Gastroesophageal sphincter (tissue), 4 donors: ENCODE data around the gene ZNF212. TPM values are rescaled to one million over a fixed set of nuclear protein-coding genes. Genes with fewer than 3 reads are reported as not detected.

Experiments
- ATAC-seq: fragments of 150-250 bp; one replicate; pipeline ENCODE4 v1.9.1; 2016; ENCODE audit warnings: mild to moderate bottlenecking, moderate library complexity
- H3K27ac ChIP-seq, 4 donors: fragments of 200-600 bp; sonication (generic) in 3 of 4; 1 replicate in 3 of 4; 2 replicates in 1 of 4; pipeline ENCODE4 v1.5.1; 2016 to 2019
- H3K27me3 ChIP-seq: fragments of 200-600 bp; sonication (generic); one replicate; pipeline ENCODE4 v1.5.1; 2019
- H3K36me3 ChIP-seq, 2 donors: fragments of 200-600 bp; sonication (generic); one replicate each; pipeline ENCODE4 v1.5.1; 2019; ENCODE audit warnings: control low read depth in 1 of 2
- H3K4me1 ChIP-seq, 3 donors: fragments of 200-600 bp; sonication (generic); 1 replicate in 2 of 3; 2 replicates in 1 of 3; pipeline ENCODE4 v1.5.1; 2016 to 2019; ENCODE audit warnings: control low read depth in 2 of 3
- H3K4me3 ChIP-seq, 2 donors: fragments of 200-600 bp; sonication (generic); one replicate each; pipeline ENCODE4 v1.5.1; 2019; ENCODE audit warnings: mild to moderate bottlenecking in 1 of 2, moderate library complexity in 1 of 2
- H3K9me3 ChIP-seq, 3 donors: fragments of 200-600 bp; sonication (generic); one replicate each; pipeline ENCODE4 v1.5.1; 2017 to 2019; ENCODE audit warnings: control low read depth in 2 of 3
- CTCF ChIP-seq, 4 experiments: fragments of 200-600 bp in 2 of 4; fragments of 450-650 bp in 2 of 4; sonication (generic) in 1 of 4; IDR thresholded peaks; one replicate each; pipeline ENCODE4 v1.5.1; 2017 to 2019; ENCODE audit warnings: antibody characterized with exemption in 4 of 4, mild to moderate bottlenecking in 2 of 4, moderate library complexity in 2 of 4
- EP300 ChIP-seq: sonication (generic); formaldehyde crosslinking; IDR thresholded peaks from one replicate; pipeline ENCODE4 v1.6.1; 2017; ENCODE audit warnings: antibody characterized with exemption, mild to moderate bottlenecking
- POLR2A ChIP-seq, 2 donors: fragments of 450-650 bp; IDR thresholded peaks; one replicate each; pipeline ENCODE4 v1.6.1; 2017; ENCODE audit warnings: antibody characterized with exemption in 2 of 2, mild to moderate bottlenecking in 2 of 2, moderate library complexity in 1 of 2
- POLR2AphosphoS5 ChIP-seq: sonication (generic); formaldehyde crosslinking; IDR thresholded peaks from one replicate; pipeline ENCODE4 v1.6.1; 2017; ENCODE audit warnings: antibody characterized with exemption
- WGBS, 2 donors: methylation state at CpG; one replicate each; pipeline ENCODE4 v1.1.5; 2018; ENCODE audit warnings: low coverage in 1 of 2; 5-methylcytosine and 5-hydroxymethylcytosine counted together
- total RNA-seq, 4 donors: library from RNA; depleted of rRNA; stranded (reverse); fragments of >200 nt; gene quantifications; one replicate each; pipeline ENCODE4 v1.1.0, GENCODE V29; 2016

ZNF212 gene
- total RNA-seq, 4 donors from 2014 or later, result 4.3 to 11.1 (median 9.4) TPM

GRCh38 chr7:149292462-149292823 lies 53.0 kb downstream of the ZNF212 start:
- WGBS, 2 donors, result 67 to 100% methylated on average over 1 to 9 of the region's 9 CpGs
- H3K4me3 ChIP-seq, result no peak overlapping the region
- peaks cover 0 to 95% of the 10 kb centered on the region in 2 donors for H3K36me3 ChIP-seq
- no peaks in the 10 kb centered on the region for H3K4me1 ChIP-seq
- TF ChIP-seq EP300 (no peak), CTCF (IDR thresholded peaks at IDR 0.05) (no peak), POLR2A (IDR thresholded peaks at IDR 0.05) (no peak), POLR2AphosphoS5 (no peak)
- ATAC-seq, result no peak
- H3K27ac ChIP-seq, result no peak overlapping the region
- H3K9me3 ChIP-seq, result no peaks in the 10 kb centered on the region
- H3K27me3 ChIP-seq, result no peaks in the 10 kb centered on the region

GRCh38 chr7:149293338-149293737 lies 53.9 kb downstream of the ZNF212 start:
- no peak for ATAC-seq

GRCh38 chr7:149293946-149294633 lies 54.6 kb downstream of the ZNF212 start:
- no peak for TF ChIP-seq POLR2A (IDR thresholded peaks at IDR 0.05)
- Histone ChIP-seq H3K27ac (no peak overlapping the region), H3K4me1 (no peaks in the 10 kb centered on the region), H3K36me3 (peaks cover 0 to 79% of the 10 kb centered on the region in 2 donors), H3K4me3 (no peak overlapping the region), H3K9me3 (no peaks in the 10 kb centered on the region), H3K27me3 (no peaks in the 10 kb centered on the region)
- WGBS, 2 donors, result 80 to 85% methylated on average over 6 to 8 of the region's 15 CpGs
- no peak for ATAC-seq

More at GRCh38 chr7:149293338-149293737, 53.9 kb downstream of the ZNF212 start:
- no peak overlapping the region for H3K4me3 ChIP-seq
- no peak overlapping the region for H3K27ac ChIP-seq
- no peaks in the 10 kb centered on the region for H3K9me3 ChIP-seq
- no peaks in the 10 kb centered on the region for H3K4me1 ChIP-seq
- H3K27me3 ChIP-seq, result no peaks in the 10 kb centered on the region
- TF ChIP-seq POLR2AphosphoS5, result no peak
- TF ChIP-seq CTCF (IDR thresholded peaks at IDR 0.05), result no peak
- TF ChIP-seq POLR2A (IDR thresholded peaks at IDR 0.05), result no peak
- TF ChIP-seq EP300, result no peak
- no CpG with 5 or more reads among the region's 9 CpGs for WGBS, 2 donors
- peaks cover 0 to 87% of the 10 kb centered on the region in 2 donors for H3K36me3 ChIP-seq

- ATAC-seq, result no peak
- 96% methylated on average over 11 of the region's 55 CpGs; no CpG with 5 or more reads in 1 of the 2 donors for WGBS, 2 donors
These were observed 55.4 kb downstream of the ZNF212 start for GRCh38 chr7:149294634-149295480.

More at GRCh38 chr7:149294634-149295480, 55.4 kb downstream of the ZNF212 start:
- no peak overlapping the region for H3K4me3 ChIP-seq
- TF ChIP-seq EP300, result no peak
- TF ChIP-seq CTCF (IDR thresholded peaks at IDR 0.05), result no peak
- no peak for TF ChIP-seq POLR2A (IDR thresholded peaks at IDR 0.05)
- TF ChIP-seq POLR2AphosphoS5, result no peak
- H3K27ac ChIP-seq, result no peak overlapping the region
- peaks cover 0 to 72% of the 10 kb centered on the region in 2 donors for H3K36me3 ChIP-seq
- no peaks in the 10 kb centered on the region for H3K27me3 ChIP-seq
- H3K4me1 ChIP-seq, result no peaks in the 10 kb centered on the region
- no peaks in the 10 kb centered on the region for H3K9me3 ChIP-seq
